ENCODE data around the gene NUDC. TPM values are rescaled to one million over a fixed set of nuclear protein-coding genes. Genes with fewer than 3 reads are reported as not detected.
A peak's percentile ranks its signal among the peaks of the same experiment; 100 is the strongest.

NUDC gene
- total and polyA plus RNA-seq, 2 of the 13 experiments (the other 11 are each of a cell fraction or from before 2014, with no cell fraction given) = 34.7 to 104 TPM

DNA sequence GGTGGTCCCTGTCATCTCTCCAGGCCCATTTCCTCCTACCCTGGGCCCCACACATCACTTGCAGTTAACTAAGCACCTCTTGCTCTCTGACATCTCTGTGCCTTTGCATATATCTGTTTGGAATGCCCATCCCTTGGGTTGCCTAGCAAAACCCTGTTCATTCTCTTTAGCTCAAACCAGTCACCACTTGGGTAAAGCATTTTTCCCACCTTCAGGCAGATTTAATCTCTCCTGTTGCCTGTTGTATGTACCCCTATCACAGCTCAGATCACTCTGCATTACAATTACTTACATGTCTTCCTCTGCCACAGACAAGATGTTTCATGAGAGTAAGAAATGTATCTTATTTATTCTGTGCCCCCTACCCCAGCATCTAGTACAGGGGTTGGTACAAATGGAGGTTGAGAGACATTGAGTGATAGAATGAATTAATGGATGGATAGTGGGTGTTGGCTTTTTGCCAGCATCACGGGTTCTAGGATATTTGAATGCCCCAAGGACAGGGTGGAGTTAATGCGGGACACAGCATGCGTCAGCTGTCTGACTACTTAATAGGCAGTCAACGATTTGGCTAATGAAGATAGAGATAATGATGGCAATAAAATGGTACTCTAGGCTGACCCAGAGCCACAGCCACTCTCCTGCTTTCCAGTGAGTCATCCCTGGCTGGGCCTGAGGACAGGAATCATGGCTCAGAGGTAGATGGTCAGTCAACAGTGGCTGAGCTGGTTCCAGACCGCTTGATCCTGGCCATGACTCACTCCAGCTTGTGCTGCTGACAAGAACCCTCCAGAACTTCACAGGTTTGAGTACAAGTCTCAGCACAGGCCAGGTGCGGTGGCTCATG lies 14.2 kb upstream of the NUDC start (continued):
- TF ChIP-seq, protein P1, sequence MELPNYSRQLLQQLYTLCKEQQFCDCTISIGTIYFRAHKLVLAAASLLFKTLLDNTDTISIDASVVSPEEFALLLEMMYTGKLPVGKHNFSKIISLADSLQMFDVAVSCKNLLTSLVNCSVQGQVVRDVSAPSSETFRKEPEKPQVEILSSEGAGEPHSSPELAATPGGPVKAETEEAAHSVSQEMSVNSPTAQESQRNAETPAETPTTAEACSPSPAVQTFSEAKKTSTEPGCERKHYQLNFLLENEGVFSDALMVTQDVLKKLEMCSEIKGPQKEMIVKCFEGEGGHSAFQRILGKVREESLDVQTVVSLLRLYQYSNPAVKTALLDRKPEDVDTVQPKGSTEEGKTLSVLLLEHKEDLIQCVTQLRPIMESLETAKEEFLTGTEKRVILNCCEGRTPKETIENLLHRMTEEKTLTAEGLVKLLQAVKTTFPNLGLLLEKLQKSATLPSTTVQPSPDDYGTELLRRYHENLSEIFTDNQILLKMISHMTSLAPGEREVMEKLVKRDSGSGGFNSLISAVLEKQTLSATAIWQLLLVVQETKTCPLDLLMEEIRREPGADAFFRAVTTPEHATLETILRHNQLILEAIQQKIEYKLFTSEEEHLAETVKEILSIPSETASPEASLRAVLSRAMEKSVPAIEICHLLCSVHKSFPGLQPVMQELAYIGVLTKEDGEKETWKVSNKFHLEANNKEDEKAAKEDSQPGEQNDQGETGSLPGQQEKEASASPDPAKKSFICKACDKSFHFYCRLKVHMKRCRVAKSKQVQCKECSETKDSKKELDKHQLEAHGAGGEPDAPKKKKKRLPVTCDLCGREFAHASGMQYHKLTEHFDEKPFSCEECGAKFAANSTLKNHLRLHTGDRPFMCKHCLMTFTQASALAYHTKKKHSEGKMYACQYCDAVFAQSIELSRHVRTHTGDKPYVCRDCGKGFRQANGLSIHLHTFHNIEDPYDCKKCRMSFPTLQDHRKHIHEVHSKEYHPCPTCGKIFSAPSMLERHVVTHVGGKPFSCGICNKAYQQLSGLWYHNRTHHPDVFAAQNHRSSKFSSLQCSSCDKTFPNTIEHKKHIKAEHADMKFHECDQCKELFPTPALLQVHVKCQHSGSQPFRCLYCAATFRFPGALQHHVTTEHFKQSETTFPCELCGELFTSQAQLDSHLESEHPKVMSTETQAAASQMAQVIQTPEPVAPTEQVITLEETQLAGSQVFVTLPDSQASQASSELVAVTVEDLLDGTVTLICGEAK (IDR thresholded peaks at IDR 0.05) = no peak
- TF ChIP-seq, protein P1 (CRISPR knock-in tag; IDR thresholded peaks at IDR 0.05) = peak; percentile 30; the same call in 1 of the 2 replicates
- TF ChIP-seq, protein P2, sequence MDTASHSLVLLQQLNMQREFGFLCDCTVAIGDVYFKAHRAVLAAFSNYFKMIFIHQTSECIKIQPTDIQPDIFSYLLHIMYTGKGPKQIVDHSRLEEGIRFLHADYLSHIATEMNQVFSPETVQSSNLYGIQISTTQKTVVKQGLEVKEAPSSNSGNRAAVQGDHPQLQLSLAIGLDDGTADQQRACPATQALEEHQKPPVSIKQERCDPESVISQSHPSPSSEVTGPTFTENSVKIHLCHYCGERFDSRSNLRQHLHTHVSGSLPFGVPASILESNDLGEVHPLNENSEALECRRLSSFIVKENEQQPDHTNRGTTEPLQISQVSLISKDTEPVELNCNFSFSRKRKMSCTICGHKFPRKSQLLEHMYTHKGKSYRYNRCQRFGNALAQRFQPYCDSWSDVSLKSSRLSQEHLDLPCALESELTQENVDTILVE (CRISPR knock-in tag; IDR thresholded peaks at IDR 0.05) = no peak
- TF ChIP-seq, protein P3, sequence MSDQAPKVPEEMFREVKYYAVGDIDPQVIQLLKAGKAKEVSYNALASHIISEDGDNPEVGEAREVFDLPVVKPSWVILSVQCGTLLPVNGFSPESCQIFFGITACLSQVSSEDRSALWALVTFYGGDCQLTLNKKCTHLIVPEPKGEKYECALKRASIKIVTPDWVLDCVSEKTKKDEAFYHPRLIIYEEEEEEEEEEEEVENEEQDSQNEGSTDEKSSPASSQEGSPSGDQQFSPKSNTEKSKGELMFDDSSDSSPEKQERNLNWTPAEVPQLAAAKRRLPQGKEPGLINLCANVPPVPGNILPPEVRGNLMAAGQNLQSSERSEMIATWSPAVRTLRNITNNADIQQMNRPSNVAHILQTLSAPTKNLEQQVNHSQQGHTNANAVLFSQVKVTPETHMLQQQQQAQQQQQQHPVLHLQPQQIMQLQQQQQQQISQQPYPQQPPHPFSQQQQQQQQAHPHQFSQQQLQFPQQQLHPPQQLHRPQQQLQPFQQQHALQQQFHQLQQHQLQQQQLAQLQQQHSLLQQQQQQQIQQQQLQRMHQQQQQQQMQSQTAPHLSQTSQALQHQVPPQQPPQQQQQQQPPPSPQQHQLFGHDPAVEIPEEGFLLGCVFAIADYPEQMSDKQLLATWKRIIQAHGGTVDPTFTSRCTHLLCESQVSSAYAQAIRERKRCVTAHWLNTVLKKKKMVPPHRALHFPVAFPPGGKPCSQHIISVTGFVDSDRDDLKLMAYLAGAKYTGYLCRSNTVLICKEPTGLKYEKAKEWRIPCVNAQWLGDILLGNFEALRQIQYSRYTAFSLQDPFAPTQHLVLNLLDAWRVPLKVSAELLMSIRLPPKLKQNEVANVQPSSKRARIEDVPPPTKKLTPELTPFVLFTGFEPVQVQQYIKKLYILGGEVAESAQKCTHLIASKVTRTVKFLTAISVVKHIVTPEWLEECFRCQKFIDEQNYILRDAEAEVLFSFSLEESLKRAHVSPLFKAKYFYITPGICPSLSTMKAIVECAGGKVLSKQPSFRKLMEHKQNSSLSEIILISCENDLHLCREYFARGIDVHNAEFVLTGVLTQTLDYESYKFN (CRISPR knock-in tag; conservative IDR thresholded peaks at IDR 0.05) = peak; percentile 39
- no peak for TF ChIP-seq MLLT10 (CRISPR knock-in tag; IDR thresholded peaks at IDR 0.05)
- no peak for TF ChIP-seq ZNF501 (CRISPR knock-in tag; IDR thresholded peaks at IDR 0.05)
- TF ChIP-seq ZNF776 (CRISPR knock-in tag; IDR thresholded peaks at IDR 0.05) = no peak
- no peak for TF ChIP-seq TCF7 (IDR thresholded peaks at IDR 0.05; ENCODE audit: low read depth)
- TF ChIP-seq, protein P4, sequence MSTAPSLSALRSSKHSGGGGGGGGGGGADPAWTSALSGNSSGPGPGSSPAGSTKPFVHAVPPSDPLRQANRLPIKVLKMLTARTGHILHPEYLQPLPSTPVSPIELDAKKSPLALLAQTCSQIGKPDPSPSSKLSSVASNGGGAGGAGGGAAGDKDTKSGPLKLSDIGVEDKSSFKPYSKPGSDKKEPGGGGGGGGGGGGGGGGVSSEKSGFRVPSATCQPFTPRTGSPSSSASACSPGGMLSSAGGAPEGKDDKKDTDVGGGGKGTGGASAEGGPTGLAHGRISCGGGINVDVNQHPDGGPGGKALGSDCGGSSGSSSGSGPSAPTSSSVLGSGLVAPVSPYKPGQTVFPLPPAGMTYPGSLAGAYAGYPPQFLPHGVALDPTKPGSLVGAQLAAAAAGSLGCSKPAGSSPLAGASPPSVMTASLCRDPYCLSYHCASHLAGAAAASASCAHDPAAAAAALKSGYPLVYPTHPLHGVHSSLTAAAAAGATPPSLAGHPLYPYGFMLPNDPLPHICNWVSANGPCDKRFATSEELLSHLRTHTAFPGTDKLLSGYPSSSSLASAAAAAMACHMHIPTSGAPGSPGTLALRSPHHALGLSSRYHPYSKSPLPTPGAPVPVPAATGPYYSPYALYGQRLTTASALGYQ (CRISPR knock-in tag; IDR thresholded peaks at IDR 0.05) = no peak
- TF ChIP-seq, protein P5, sequence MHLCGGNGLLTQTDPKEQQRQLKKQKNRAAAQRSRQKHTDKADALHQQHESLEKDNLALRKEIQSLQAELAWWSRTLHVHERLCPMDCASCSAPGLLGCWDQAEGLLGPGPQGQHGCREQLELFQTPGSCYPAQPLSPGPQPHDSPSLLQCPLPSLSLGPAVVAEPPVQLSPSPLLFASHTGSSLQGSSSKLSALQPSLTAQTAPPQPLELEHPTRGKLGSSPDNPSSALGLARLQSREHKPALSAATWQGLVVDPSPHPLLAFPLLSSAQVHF (CRISPR knock-in tag; IDR thresholded peaks at IDR 0.05) = no peak
- TF ChIP-seq, protein P6, sequence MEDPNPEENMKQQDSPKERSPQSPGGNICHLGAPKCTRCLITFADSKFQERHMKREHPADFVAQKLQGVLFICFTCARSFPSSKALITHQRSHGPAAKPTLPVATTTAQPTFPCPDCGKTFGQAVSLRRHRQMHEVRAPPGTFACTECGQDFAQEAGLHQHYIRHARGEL (CRISPR knock-in tag; IDR thresholded peaks at IDR 0.05) = no peak

Data from HepG2 (cell line).